D721Med (cell line): Measurements from ENCODE around the gene OPCML.

ENCODE experiments used
- DNase-seq: peaks from one replicate; pipeline ENCODE4 v3.0.0; 2011; ENCODE audit warnings: low spot score; ENCODE audit not compliant: insufficient read length
- FAIRE-seq: peaks from 2 replicates; lab custom pipeline; 2011; peaks lifted over from hg19 to GRCh38; lab: Jason Lieb, UNC
- CTCF ChIP-seq: IDR thresholded peaks from 2 replicates; pipeline ENCODE4 v1.5.1; 2012; ENCODE audit warnings: mild to moderate bottlenecking, control low read depth; ENCODE audit not compliant: insufficient read depth; ENCODE audit errors: missing control alignments

Gene OPCML

GRCh38 chr11:132785878-132786277, 746.4 kb downstream of the OPCML start:
- DNase-seq (no peak), FAIRE-seq (no peak)
- TF ChIP-seq CTCF = no peak

DNA sequence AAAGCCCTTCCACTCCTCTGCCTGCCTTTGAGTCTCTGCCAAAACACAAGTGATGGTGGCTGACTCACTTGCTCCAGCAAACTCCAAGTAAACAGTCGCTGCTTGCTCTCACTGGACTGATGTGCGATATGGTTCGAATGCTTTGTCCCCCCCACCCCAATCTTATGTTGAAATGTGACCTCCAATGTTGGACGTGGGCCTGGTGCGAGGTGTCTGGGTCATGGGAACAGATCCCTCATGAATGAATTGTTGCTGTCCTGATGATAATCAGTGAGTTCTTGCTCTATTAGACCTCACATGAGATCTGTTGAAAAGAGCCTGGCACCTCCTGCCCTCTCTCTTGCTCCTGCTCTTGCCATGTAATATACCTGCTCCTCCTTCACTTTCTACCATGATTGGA, 747.9 kb downstream of the OPCML start:
- FAIRE-seq (no peak), DNase-seq (no peak)
- no peak for TF ChIP-seq CTCF

- DNase-seq = no peak
- FAIRE-seq = no peak
- TF ChIP-seq CTCF = no peak
Observed at GRCh38 chr11:132782102-132782501, 750.2 kb downstream of the OPCML start.

GRCh38 chr11:132780046-132780445, 752.3 kb downstream of the OPCML start:
- no peak for DNase-seq
- FAIRE-seq = no peak
- TF ChIP-seq CTCF = no peak

DNA sequence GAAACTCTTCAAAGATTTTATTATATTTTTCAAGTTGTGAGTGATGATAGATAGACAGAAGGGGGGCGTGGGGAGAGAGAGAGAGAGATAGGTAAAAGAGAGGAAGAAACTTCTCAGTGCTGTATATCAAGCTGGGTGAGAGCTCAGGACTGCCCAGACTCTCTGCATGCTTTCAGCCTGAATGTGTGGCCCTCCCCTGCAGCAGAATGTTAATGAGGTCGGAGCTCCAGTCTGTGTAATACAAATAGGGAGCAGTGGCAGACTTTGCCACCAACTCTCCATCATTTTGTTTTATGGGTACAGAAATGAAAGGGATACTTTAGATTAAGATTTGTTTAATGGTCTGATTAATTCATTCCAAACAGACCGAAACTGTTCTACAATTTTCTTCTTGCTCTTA, 752.8 kb downstream of the OPCML start:
- FAIRE-seq = no peak
- no peak for TF ChIP-seq CTCF
- no peak for DNase-seq

DNA sequence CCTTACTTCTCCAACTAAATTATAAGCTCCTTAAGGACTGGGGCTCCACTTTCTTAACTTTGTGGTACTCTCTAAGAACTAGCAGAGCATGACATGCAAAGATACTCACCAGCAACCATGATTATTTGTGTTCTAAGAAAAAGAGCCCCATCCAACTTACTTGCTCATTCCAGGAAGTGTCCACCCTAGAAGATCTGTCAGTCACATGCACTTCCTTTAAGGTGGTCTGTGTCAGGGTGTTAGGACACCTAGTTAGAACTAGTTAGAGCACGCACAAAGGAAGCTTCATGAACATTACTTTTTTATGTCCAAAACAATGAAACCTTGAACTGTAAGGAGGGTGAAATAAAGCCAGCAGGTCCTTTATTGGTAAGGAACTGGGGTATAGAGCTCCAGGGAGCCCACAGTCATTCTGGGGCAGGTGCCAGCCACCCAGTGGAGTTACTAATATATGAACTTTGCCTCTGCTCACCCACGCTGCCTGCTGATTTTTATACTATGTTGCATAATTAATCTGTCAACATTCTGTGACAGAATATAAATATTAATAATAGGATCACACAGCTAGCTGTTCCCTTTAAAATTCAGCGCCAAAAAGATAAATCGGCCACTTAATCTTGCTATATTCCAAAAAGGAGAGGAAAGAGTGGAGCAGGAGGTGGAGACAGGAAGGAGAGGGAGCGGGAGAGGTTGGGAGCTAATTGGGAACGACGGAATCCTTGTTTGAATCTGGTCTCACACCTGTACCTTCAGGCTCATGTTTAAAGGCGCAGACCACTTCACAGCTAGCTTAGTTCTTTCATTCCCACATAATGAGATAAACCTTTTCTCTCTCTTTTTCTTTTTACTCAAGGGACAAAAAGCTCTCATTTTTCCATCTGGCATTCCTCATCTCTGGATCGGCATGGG, 755.0 kb downstream of the OPCML start:
- FAIRE-seq = no peak
- no peak for TF ChIP-seq CTCF
- DNase-seq = no peak

GRCh38 chr11:132773751-132774150, 758.5 kb downstream of the OPCML start:
- no peak for DNase-seq
- FAIRE-seq = no peak
- TF ChIP-seq CTCF = no peak
